ENCODE data around the gene SCN9A.

- TF ChIP-seq CTCF (conservative IDR thresholded peaks at IDR 0.05) = no peak
- no peak for TF ChIP-seq EZH2 (IDR thresholded peaks at IDR 0.05; ENCODE audit: low read depth)
Observed at GRCh38 chr2:166314022-166314759, 61.6 kb downstream of the SCN9A start.

Data from PC-9 (cell line).